HG03095 (cell line): Measurements from ENCODE around the gene PLEK2.
"Not testable (repeated sequence)": the region's sequence is repeated elsewhere in the genome, so short reads cannot be mapped to it uniquely, and the experiment has no call there.

Source experiments
- ATAC-seq: cut with Tn5 transposase; IDR thresholded peaks from one replicate; pipeline ENCODE4 v1.9.1; 2021; ENCODE audit warnings: moderate library complexity; ENCODE audit not compliant: unreplicated experiment

PLEK2 gene

GRCh38 chr14:67429510-67430205 lies 17.7 kb upstream of the PLEK2 start:
- no peak for ATAC-seq

- ATAC-seq: no peak
These were observed 16.6 kb upstream of the PLEK2 start for GRCh38 chr14:67428501-67429031.

GRCh38 chr14:67426983-67427606 lies 15.1 kb upstream of the PLEK2 start:
- ATAC-seq: no peak

- ATAC-seq: no peak
These were observed 14.2 kb upstream of the PLEK2 start for GRCh38 chr14:67426161-67426560.

GRCh38 chr14:67425608-67426007 lies 13.6 kb upstream of the PLEK2 start:
- no peak for ATAC-seq

GRCh38 chr14:67424539-67424938 lies 12.6 kb upstream of the PLEK2 start:
- ATAC-seq: no peak

GRCh38 chr14:67423424-67423823 lies 11.5 kb upstream of the PLEK2 start:
- ATAC-seq: no peak

GRCh38 chr14:67421356-67422224 lies 9.6 kb upstream of the PLEK2 start:
- ATAC-seq: no peak

- ATAC-seq: no peak
These were observed 8.3 kb upstream of the PLEK2 start for GRCh38 chr14:67420102-67420739.

- ATAC-seq: no peak
These were observed 6.6 kb upstream of the PLEK2 start for GRCh38 chr14:67418401-67419191.

GRCh38 chr14:67417633-67418032 lies 5.7 kb upstream of the PLEK2 start:
- no peak for ATAC-seq

GRCh38 chr14:67416810-67417209 lies 4.8 kb upstream of the PLEK2 start:
- no peak for ATAC-seq

GRCh38 chr14:67416085-67416484 lies 4.1 kb upstream of the PLEK2 start:
- no peak for ATAC-seq

GRCh38 chr14:67415610-67416009 lies 3.6 kb upstream of the PLEK2 start:
- not testable (repeated sequence) for ATAC-seq

GRCh38 chr14:67413806-67414769 lies 2.1 kb upstream of the PLEK2 start:
- no peak for ATAC-seq

GRCh38 chr14:67411370-67411769 lies 595 bp downstream of the PLEK2 start:
- no peak for ATAC-seq

GRCh38 chr14:67410313-67410712 lies 1.7 kb downstream of the PLEK2 start:
- no peak for ATAC-seq

- ATAC-seq: no peak
These were observed 2.5 kb downstream of the PLEK2 start for GRCh38 chr14:67409461-67409860.
